ENCODE results near the gene C2orf92.

The C2orf92 gene

DNA sequence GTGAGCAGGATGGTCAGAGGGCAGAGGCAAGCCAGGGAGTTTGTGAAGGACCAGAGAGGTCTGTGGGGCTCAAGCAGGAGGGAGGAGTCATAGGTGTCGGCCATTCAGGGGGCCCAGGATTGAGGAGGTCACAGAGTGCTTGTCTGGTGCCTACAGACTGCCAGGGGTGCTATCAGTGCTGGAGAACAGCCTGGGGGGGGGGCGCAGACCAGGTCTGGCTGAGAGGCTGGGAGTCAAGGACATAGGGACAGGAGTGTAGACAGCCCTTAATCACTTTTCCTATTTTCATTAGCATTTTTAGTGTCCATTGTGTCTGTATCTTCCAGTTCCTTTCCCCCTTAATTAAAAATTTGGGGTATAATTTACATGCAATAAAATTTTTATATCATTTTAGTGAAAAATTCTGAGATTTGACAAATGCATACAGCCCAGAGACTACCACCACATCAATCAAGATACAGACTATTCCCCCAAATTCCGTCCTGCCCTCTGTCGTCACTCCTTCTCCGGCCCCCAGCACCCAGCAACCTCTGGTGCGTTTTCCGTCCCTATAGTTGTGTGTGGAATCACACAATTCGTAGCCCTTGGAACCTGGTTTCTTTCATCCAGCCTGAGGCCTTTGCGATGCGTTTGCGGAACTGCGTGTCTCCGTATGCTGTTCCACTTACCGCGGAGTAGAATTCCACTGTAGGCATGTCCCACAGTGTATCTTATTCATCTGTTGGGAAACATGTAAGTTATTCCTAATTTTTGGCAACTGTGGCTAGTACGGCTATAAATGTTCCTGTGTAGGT lies 50.0 kb downstream of the C2orf92 start:
- Histone ChIP-seq H2AFZ (ENCODE audit: low read length) (no peak overlapping the region), H3K79me2 (ENCODE audit: insufficient read depth, low read length) (no peaks in the 10 kb centered on the region), H3K9me2 (ENCODE audit: low read depth, low read length) (no peaks in the 10 kb centered on the region), H3F3A (ENCODE audit: insufficient read depth, low read length) (no peaks in the 10 kb centered on the region), H3K27ac (ENCODE audit: low read depth, low read length, poor library complexity, severe bottlenecking) (no peak overlapping the region), H3K4me3 (ENCODE audit: low read depth, low read length, poor library complexity, severe bottlenecking) (peak overlapping the region; percentile 49), H3K9ac (ENCODE audit: low read length) (no peak overlapping the region), H3K27me3 (ENCODE audit: insufficient read depth, low read length) (no peaks in the 10 kb centered on the region), H4K20me1 (ENCODE audit: insufficient read depth, low read length) (no peaks in the 10 kb centered on the region), H3K9me3 (ENCODE audit: low read length) (no peaks in the 10 kb centered on the region), H3K4me1 (ENCODE audit: insufficient read depth, low read length, severe bottlenecking) (peaks cover 15% of the 10 kb centered on the region), H3K36me3 (ENCODE audit: insufficient read depth, low read length) (no peaks in the 10 kb centered on the region; the same call in 1 of the 2 replicates), H3K4me2 (ENCODE audit: low read length) (peak overlapping the region; percentile 70)
- TF ChIP-seq, protein P1, sequence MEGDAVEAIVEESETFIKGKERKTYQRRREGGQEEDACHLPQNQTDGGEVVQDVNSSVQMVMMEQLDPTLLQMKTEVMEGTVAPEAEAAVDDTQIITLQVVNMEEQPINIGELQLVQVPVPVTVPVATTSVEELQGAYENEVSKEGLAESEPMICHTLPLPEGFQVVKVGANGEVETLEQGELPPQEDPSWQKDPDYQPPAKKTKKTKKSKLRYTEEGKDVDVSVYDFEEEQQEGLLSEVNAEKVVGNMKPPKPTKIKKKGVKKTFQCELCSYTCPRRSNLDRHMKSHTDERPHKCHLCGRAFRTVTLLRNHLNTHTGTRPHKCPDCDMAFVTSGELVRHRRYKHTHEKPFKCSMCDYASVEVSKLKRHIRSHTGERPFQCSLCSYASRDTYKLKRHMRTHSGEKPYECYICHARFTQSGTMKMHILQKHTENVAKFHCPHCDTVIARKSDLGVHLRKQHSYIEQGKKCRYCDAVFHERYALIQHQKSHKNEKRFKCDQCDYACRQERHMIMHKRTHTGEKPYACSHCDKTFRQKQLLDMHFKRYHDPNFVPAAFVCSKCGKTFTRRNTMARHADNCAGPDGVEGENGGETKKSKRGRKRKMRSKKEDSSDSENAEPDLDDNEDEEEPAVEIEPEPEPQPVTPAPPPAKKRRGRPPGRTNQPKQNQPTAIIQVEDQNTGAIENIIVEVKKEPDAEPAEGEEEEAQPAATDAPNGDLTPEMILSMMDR (IDR thresholded peaks at IDR 0.05; ENCODE audit: low read length), result no peak
- no peak for TF ChIP-seq EZH2 (IDR thresholded peaks at IDR 0.05; ENCODE audit: borderline replicate concordance, low read length)

DNA sequence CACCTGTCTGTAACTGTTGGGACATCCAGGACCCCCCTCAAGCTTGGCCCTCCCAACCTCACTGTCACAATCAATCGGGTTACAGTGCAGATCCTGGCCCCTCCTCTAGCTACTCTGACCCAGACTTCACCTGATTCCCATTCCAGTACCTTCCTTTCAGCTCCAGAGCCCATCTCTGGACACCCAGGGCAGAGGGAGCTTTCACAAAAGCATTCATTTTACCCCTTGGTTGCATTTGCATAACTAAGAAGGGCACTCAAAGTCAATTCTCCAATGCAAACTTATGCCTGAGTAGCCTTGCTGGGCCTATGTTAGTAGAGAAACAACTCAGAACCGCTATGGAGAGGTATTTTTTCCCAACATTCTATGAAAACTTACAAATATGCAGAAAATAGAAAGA lies 51.2 kb downstream of the C2orf92 start:
- TF ChIP-seq, protein P1 (IDR thresholded peaks at IDR 0.05; ENCODE audit: low read length), result no peak
- TF ChIP-seq EZH2 (IDR thresholded peaks at IDR 0.05; ENCODE audit: borderline replicate concordance, low read length), result no peak
- Histone ChIP-seq H3K36me3 (ENCODE audit: insufficient read depth, low read length) (no peaks in the 10 kb centered on the region; the same call in 1 of the 2 replicates), H2AFZ (ENCODE audit: low read length) (no peak overlapping the region), H3K4me2 (ENCODE audit: low read length) (no peak overlapping the region), H3K4me3 (ENCODE audit: low read depth, low read length, poor library complexity, severe bottlenecking) (no peak overlapping the region), H3K27ac (ENCODE audit: low read depth, low read length, poor library complexity, severe bottlenecking) (no peak overlapping the region), H3F3A (ENCODE audit: insufficient read depth, low read length) (no peaks in the 10 kb centered on the region), H3K4me1 (ENCODE audit: insufficient read depth, low read length, severe bottlenecking) (peaks cover 15% of the 10 kb centered on the region), H3K9me3 (ENCODE audit: low read length) (no peaks in the 10 kb centered on the region), H3K9me2 (ENCODE audit: low read depth, low read length) (no peaks in the 10 kb centered on the region), H3K9ac (ENCODE audit: low read length) (no peak overlapping the region), H3K79me2 (ENCODE audit: insufficient read depth, low read length) (no peaks in the 10 kb centered on the region), H4K20me1 (ENCODE audit: insufficient read depth, low read length) (no peaks in the 10 kb centered on the region), H3K27me3 (ENCODE audit: insufficient read depth, low read length) (no peaks in the 10 kb centered on the region)

DNA sequence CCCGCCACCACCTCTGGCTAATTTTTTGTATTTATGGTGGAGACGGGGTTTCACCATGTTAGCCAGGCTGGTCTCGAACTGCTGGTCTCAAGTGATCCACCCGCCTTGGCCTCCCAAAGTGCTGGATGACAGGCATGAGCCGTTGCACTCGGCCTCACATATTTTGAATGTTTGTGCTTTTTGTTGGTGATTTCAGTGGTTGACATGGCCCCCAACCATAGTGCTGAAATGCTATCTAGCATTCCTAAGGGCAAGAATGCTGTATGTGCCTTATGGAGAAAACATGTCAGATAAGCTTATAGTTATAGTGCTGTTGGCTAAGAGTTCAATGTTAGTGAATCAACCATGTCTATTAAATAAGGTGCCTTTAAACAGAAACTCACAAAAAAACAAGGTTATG lies 52.7 kb downstream of the C2orf92 start:
- Histone ChIP-seq H3K9ac (ENCODE audit: low read length) (no peak overlapping the region), H3K36me3 (ENCODE audit: insufficient read depth, low read length) (no peaks in the 10 kb centered on the region; the same call in 1 of the 2 replicates)

More for the DNA sequence above, 52.7 kb downstream of the C2orf92 start:
- no peaks in the 10 kb centered on the region for H3K9me3 ChIP-seq (ENCODE audit: low read length)
- H3K4me2 ChIP-seq (ENCODE audit: low read length), result no peak overlapping the region
- H3K79me2 ChIP-seq (ENCODE audit: insufficient read depth, low read length), result no peaks in the 10 kb centered on the region
- no peak overlapping the region for H3K27ac ChIP-seq (ENCODE audit: low read depth, low read length, poor library complexity, severe bottlenecking)
- H3K4me3 ChIP-seq (ENCODE audit: low read depth, low read length, poor library complexity, severe bottlenecking), result no peak overlapping the region
- H3F3A ChIP-seq (ENCODE audit: insufficient read depth, low read length), result no peaks in the 10 kb centered on the region
- H3K27me3 ChIP-seq (ENCODE audit: insufficient read depth, low read length), result no peaks in the 10 kb centered on the region; the same call in 1 of the 2 replicates
- no peaks in the 10 kb centered on the region for H4K20me1 ChIP-seq (ENCODE audit: insufficient read depth, low read length)
- H3K4me1 ChIP-seq (ENCODE audit: insufficient read depth, low read length, severe bottlenecking), result peaks cover 15% of the 10 kb centered on the region
- H2AFZ ChIP-seq (ENCODE audit: low read length), result no peak overlapping the region
- no peaks in the 10 kb centered on the region for H3K9me2 ChIP-seq (ENCODE audit: low read depth, low read length)
- TF ChIP-seq EZH2 (IDR thresholded peaks at IDR 0.05; ENCODE audit: borderline replicate concordance, low read length), result no peak
- TF ChIP-seq, protein P1 (IDR thresholded peaks at IDR 0.05; ENCODE audit: low read length), result no peak
